GM19035 (cell line): ENCODE data around the gene ACAP1.
A peak's percentile ranks its signal among the peaks of the same experiment; 100 is the strongest.
"Not testable (repeated sequence)": the region's sequence is repeated elsewhere in the genome, so short reads cannot be mapped to it uniquely, and the experiment has no call there.

ENCODE experiments used
- ATAC-seq: cut with Tn5 transposase; IDR thresholded peaks from one replicate; pipeline ENCODE4 v1.9.1; 2021; ENCODE audit not compliant: unreplicated experiment

ACAP1 gene

DNA sequence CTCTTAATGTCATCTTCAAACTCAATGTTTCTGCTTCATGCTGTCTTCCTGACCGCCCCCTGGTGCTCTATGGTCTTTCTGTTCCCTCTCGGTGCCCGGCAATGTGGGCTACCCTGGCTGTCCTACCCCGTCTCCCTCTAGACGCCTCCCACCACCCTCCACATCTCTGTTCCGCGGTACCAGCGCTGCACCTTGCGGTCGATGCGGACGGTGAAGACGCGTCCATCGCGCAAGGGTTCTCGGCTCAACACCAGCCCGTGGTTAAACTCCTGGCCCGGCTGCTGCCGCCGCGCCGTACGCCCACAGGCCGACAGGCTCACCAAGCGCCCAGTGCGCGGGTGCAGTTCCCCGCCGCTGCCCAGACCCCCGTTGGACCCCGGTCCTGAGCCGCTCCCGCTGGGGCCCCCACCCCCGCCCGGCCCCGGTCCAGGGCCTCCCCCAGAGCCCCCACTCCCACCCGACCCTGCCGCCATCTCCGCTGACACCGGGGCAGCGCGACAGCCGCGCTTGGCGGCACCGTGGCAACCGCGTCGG lies 7.4 kb upstream of the ACAP1 start, which contains the start of gene NEURL4:
Gene NEURL4 (minus strand): TSS at position 496 of the 534 bp plus-strand sequence. CDS start 23 bp downstream, at position 473.
- peak; percentile 11 for ATAC-seq

DNA sequence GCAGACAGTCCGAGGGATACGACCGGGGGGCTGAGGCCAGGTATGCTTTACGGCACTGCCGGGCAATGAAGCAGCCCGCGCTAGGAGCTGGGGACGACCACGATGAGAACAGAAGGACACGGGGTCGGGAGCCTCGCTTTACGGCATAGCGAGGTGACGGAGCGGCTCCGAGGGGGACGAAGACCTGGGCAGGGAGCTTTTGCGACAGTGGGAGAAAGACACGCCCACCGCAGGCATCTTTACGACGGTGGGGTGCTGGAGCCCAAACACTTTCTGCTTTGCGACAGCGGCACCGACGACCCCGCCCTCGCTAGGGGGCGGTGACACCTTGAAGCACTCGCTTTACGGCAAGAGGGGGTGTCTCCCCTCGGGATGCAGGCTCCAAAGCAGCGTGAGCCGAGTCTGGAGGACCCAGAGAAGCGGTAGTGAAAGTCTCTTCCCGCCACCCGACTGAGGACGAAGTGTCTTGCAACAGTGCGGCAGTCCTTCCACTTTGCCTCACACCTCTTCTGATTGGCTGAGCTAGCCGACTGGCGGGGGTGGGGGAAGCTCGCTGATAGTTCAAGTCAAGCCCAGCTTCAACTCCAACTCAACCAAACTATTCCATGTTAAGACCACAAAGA lies 6.8 kb upstream of the ACAP1 start:
- ATAC-seq = peak; percentile 68

DNA sequence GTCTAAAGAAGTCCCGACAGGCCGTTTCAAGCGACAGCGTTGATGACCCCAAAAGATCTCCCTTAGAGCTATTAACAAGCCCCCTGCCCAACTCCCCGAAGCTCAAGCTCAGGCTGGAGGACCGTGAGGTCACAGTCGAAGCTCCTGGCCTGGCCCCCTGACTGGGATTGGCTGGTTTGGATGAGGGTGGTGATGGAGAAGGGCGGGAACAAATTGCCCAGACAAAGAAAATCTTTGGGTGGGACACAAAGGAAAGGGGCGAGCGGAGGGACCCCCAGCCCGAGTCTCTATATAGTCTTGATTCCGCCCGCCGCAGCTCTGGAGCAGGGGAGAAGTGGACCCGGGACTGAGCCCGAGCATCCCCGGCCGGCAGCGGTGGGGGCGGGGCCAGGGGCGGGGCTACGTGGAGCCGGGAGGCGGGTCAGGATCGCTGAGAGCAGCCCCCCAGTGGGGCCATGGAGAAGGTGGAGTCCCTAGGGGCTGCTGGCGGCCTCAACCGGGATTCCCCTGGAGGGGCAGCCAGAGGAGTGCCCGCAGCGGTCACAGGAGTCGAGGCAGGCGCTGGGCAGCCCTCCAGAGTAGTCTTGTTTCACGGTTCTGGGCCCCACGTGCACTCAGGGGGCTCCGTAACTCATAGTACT lies 6.2 kb upstream of the ACAP1 start:
- ATAC-seq = peak; percentile 44

DNA sequence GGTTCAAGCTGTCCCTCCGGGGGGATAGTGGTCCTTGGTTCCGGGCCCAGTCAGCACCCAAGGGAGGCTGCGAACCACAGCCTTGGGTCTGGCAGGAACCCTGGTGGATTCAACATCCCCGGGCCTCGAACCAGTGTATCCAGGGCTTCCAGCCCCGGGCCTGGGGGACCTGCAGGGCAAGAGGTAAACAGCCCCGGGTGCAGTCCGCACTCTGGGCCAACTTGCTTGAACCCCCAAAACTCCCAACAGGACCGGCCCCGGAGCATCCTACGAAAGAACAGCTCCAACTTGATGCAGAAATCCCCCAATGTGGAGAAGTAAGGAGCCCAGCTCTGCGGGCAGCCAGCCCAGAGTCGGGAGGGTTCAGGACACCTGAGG lies 5.7 kb upstream of the ACAP1 start:
- ATAC-seq = no peak

DNA sequence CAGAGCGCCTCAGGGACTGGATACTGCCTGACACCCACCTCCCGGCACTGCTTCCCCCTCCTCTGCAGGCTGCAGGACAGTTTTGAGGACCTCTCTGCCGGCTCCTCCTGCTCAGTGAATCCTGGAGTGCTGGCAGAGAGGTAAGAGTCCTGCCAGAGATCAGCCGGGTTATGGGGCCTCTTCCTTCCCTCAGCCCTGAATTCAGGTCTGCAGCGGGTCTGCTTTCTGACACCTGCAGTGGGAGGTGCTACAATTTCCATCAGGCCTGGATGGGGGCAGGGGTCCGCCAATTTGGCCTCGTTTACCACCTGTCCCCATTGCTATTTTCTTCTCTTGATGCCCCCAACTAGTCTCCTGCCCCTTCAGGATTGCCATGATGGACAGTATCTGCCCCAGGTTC lies 4.2 kb upstream of the ACAP1 start:
- ATAC-seq = no peak

DNA sequence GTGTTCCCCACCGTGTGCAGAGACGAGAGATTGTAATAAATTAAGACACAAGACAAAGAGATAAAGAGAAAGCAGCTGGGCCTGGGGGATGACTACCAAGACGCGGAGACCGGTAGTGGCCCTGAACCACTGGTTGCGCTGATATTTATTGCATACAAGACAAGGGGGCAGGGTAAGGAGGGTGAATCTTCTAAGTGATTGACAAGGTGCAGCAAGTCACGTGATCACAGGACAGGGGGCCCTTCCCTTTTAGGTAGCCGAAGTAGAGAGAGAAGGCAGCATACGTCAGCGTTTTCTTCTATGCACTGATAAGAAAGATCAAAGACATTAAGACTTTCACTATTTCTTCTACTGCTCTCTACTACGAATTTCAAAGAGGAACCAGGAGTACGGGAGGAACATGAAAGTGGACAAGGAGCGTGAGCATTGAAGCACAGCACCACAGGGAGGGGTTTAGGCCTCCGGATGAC lies 3.7 kb upstream of the ACAP1 start:
- ATAC-seq = not testable (repeated sequence)

DNA sequence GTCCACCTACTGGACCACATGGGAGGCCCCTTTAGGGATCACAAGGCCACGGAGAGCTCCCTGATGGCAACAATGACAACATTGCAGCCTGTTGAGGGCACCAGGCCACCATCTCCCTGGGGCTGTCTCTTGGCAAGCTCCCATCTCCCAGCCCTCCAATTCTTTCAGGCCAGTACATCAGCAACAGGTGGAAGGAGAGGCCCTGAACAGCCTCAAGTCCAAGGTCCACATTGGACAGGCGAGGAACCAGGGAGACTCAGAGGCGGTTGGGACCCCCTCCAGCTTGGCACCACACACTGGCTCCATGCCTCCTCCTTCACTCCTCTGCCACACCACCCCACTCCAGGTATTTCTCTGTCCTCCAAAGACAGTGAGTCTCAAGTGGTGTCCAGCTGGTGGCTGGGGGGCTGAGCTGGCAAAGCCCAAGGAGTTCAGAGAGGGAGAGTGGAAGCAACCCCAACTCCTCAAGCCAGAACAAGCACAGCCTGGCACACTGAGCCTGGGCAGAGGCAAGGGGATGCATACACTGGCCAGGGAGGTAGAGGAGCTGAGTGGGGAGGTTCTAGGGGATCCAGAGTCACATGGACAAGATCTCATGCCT lies 1.3 kb upstream of the ACAP1 start:
- no peak for ATAC-seq

DNA sequence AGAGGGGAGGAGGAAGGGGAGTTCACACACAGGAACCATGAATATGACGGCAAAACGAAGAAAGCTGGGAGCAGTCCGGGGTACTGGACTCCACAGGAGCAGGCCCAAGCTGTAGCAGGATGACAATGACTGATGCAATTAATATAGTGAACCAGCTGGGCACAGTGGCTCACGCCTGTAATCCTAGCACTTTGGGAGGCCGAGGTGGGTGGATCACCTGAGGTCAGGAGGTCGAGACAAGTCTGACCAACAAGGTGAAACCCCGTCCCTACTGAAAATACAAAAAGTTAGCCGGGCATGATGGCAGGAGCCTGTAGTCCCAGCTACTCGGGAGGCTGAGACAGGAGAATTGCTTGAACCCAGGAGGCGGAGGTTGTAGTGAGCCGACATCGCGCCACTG lies 564 bp upstream of the ACAP1 start:
- not testable (repeated sequence) for ATAC-seq

DNA sequence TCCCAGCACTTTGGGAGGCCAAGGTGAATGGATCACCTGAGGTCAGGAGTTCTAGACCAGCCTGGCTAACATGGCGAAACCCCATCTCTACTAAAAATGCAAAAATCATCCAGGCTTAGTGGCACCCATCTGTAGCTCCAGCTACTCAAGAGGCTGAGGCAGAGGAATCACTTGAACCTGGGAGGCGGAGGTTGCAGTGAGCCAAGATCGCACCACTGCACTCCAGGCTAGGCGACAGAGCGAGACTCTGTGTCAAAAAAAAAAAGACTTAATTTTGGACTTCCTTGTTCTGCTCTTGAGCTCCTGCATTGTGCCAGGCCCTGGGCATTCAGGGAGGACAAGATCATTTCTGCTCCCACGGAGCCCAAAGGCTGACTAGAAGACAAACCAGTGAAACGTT lies 1.3 kb downstream of the ACAP1 start:
- ATAC-seq = not testable (repeated sequence)

DNA sequence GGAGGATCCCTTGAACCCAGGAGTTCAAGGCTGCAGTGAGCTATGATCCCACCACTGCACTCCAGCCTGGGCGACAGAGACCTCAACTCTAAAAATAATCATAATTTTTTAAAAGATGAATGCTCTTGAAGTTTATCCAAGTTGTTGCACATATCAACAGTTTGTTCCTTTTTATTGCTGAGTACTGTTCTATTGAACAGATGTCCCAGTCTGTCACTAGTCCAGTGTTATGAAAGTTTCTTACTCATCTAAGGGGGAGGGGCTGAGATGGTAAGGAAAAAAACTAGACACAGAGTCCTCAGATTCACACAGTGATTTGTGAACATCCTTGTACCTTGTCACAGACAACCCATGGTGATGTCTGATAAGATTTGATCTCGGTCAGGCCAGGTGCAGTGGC lies 3.9 kb downstream of the ACAP1 start:
- no peak for ATAC-seq

DNA sequence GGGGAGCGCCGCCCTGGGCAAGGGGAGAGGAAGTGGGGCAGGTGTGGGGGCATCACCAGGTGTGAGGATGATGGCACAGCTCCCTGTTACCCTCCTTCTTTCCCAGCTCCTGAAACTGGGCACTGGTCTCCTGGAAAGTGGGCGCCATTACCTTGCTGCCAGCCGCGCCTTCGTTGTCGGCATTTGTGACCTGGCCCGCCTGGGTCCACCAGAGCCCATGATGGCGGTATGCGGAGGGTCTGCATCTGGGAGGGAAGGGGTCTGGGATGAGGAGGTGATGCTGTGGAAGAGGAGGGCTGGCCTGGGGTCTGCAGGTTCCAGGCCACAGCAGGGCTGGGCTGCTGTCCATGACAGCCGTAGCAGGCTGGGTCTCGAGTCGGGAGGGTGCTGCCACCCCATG lies 5.5 kb downstream of the ACAP1 start:
- ATAC-seq = no peak

DNA sequence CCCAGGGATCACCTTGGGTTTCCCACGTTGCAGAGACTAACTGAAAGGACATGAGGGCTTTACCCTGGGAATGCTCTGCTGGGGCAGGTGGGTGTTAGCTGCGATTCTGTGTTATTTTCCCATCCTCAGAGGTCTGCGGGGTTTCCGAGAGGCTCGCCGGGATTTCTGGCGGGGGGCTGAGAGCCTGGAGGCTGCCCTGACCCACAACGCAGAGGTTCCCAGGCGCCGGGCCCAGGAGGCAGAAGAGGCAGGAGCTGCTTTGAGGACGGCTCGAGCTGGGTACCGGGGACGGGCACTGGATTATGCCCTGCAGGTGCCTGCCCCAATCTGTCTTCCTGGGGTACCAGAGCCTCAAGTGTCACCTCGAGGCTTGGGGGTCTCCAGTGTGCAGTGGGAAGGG lies 6.9 kb downstream of the ACAP1 start:
- no peak for ATAC-seq

DNA sequence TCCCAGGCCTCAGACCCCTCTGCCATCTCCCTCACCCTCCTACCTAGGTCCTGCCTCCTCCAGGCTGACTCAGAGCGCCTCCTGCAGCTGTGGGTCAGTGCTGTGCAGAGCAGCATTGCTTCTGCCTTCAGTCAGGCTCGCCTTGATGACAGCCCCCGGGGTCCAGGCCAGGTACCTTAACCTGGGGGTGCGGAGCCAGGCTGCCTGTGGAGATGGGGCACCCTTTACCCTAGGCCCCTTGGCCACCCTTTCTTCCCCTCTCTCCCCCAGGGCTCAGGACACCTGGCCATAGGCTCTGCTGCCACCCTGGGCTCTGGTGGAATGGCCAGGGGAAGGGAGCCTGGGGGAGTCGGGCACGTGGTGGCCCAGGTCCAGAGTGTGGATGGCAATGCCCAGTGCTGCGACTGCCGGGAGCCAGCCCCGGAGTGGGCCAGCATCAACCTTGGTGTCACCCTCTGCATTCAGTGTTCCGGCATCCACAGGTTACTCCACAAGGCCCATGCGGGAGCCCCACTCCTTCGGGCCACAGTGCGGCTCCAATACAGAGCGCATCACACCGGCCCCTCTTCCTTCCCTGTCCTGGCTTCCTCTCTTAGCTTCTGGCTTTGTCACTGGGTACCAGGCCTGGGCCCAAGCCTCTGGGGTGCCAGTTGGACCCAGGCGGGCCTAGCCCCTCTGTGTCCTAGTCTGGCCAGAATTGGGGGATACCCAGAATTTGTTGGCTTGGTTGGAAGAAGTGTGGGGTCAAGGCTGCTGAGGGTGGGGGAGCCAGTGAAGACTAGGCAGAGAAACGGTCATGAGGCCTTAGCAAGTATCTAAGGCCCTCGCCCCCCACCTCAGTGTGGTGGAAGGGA lies 10.7 kb downstream of the ACAP1 start:
- no peak for ATAC-seq

DNA sequence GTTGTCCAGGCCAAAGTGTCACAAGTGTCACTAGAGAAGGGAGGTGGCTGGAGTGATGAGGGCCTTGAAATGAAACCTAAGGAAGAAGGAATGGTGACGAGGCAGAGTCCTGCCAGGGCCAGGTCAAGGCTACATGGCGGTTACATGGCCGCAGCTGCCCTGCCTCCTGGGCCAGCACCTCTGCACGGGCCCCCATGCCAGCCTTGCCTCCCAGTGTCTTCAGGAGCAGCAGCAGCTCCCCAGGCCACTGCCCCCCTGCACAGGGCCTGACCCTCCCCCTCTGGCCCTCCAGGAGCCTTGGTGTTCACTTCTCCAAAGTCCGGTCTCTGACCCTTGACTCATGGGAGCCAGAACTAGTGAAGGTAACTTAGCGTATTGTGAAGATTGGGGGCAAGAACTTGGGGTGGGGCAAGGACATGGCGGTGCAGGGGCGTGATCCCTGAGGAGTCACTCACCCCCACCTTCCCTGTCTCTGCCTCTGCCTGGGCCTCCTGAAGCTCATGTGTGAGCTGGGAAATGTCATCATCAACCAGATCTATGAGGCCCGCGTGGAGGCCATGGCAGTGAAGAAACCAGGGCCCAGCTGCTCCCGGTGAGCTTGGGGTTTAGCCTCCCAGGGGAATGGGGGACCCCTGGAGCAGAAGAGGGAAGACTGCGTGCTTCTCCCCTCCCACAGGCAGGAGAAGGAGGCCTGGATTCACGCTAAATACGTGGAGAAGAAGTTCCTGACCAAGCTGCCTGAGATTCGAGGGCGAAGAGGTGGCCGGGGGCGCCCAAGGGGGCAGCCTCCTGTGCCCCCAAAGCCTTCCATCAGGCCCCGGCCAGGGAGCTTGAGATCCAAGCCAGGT lies 11.5 kb downstream of the ACAP1 start:
- ATAC-seq = no peak

DNA sequence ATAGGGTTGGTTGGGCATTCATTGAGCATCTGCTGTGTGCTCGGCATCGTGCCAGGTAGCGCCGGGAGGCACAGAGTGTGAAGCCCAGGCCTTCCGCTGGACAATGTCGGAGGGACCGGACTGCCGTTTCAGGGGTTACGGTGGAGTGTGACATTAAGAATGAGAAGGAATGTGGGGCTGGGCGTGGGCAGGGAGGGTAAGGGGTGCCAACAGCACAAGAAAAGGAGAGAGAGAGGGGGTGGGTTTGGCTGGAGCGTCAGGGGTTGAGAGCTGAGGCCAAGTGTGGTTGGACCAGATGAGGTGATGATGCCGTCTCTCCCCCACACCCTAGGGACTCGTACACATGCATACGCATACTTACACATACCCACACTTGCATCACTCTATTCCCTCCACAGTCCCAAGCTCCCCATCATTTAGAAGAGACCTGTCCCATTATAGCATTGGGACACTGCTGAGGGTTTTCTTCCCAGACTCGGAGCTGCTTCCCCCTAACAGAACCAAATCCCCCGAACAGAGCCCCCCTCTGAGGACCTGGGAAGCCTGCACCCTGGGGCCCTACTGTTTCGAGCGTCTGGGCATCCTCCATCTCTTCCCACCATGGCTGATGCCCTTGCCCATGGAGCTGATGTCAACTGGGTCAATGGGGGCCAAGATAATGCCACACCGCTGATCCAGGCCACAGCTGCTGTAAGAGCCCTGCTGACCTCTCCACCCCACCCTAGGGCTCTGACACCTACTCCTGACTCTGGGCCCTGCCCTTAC lies 12.3 kb downstream of the ACAP1 start:
- no peak for ATAC-seq

DNA sequence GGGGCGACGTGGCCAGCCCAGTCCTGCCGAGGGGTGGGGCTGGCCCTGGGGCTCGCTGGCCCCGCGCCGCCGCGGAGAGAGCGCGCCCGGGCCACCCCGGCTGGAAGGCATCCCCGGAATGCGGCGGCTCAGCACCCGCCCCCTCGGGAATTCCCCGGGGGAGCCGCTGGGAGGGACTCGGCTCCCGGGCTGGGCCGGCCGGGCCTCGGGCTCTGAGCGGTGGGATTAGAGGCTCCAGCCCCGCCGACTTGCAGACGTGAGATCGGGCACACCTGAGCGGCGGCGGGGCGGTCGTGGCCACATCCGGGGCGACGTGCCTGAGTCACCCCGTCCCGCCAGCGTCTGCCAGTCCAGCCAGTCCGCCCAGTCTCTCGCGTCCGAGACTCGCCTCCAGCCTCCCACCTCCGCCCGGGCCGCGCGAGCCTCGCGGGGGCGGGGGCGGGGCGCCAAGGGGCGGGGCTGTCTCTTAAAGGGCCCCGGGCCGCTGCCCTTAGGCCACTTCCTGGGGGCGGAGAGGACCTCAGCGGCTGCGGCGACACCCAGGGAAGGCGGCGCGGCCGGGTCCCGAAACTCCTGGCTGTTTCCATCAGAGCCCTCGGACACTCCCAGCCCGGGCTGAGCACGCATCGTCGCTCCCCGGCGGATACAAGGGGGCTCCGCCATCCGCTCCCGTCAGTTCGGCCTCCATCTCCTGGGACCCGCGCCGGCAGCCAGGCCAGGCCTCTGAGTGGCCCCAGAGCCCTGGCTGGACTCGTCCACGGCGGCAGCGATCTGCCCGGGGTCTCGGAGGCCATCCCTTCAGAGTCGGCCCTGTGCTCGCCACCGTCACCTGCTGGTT lies 15.6 kb downstream of the ACAP1 start, which contains the start of gene KCTD11:
Gene KCTD11 (plus strand): TSS at position 498 of the 838 bp plus-strand sequence.
- peak; percentile 71 for ATAC-seq

DNA sequence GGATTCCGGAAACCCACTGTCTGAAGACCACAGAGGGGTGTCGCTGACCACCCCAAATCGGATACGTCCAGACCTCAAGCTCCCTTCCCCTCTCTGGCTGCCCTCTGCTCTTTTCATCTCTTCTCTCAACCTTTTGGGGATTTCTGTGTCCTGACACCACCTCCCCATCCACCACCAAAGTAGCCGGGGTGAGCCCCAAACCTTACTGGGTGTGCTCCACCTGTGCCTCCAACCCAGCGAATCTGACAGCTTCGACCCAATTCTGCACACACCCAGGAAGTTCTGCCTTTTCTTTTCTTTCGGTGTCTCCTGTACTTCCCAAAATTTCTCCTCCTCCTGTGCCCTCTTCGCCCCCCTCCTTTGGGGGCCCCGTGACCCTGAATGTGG lies 16.2 kb downstream of the ACAP1 start:
- no peak for ATAC-seq

DNA sequence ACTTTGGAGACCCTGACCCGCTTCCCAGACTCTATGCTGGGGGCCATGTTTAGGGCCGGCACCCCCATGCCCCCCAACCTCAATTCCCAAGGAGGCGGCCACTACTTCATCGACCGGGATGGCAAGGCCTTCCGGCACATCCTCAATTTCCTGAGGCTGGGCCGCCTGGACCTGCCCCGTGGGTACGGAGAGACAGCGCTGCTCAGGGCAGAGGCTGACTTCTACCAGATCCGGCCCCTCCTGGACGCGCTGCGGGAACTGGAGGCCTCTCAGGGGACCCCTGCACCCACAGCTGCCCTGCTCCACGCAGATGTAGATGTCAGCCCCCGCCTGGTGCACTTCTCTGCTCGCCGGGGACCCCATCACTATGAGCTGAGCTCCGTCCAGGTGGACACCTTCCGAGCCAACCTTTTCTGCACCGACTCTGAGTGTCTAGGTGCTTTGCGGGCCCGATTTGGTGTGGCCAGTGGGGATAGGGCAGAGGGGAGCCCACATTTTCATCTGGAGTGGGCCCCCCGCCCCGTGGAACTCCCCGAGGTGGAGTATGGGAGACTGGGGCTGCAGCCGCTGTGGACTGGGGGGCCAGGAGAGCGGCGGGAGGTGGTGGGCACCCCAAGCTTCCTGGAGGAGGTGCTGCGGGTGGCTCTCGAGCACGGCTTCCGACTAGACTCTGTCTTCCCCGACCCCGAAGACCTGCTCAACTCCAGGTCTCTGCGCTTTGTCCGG lies 16.7 kb downstream of the ACAP1 start:
- no peak for ATAC-seq
